Muscle of arm (tissue), 12 donors: ENCODE measurements around the gene NT5C1A. TPM values are rescaled to one million over a fixed set of nuclear protein-coding genes. Genes with fewer than 3 reads are reported as not detected.

Experiments used
- DNase-seq: peaks from one replicate; pipeline ENCODE4 v3.0.0-alpha.2; 2013
- polyA plus RNA-seq, 12 donors: library from polyadenylated mRNA; unstranded; fragments of 120-200 nt; gene quantifications; one replicate each; pipeline ENCODE4 v1.2.1, GENCODE V29; 2013; ENCODE audit not compliant: insufficient read length in 12 of 12

Gene NT5C1A
- polyA plus RNA-seq, 12 donors: 2.3 to 13.1 (median 6.3) TPM; not detected in 2

DNA sequence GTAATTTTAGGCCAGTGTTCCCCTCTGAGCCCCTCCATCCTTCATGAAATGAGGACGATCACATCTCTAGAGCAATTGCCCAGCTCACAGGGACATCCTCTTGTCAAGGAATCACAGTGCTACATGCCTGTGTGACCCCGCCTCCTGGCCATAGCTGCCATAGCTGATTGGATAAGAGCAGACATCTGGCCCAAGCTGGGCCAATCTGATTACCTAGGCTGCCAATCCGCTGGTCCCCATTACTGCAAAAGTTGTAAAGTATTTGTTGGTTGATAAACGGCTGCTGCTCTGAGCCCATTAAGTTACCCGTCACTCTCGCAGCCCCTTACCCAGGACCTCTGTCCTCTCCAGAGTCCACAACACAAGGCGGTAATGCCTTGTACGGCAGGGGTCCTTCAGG, 8.3 kb downstream of the NT5C1A start:
- DNase-seq: no peak

DNA sequence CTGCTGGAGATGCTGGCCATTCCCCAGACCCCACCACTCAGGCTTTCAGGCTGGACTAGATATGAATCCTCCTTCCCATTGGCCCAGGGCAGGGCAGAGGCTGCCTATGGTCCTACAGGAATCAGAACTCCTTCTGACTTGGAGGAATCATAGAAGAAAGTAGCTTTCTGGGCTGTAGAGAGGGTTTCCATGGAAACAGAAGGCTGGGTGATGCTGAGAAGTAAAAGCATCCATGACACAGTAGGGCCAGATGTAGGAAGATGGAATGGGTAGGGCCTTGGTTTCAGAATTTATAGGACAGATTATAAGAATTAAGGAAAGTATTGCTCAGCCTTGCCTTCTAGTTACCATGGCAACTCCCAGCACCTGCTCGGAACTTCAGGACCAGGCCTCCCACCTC, 9.0 kb downstream of the NT5C1A start:
- DNase-seq: no peak

DNA sequence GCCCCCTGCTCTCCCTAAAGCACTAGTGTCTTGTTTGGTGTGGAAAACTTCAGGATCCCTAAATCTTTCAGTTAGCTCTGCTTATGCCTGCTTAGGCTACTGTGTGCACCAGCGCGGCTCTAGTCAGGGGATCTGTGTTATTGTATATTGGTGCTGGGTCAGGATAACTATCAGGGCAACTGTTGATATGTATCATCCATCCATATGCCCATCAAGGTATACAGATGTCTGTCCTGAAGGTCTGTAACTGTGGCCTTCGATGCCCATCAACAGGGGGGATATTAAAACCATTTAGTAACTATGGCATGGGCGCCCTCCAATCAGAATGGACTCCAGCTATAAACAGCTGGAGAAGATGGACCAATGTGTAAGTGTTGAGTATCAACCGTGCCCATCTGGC, 12.4 kb downstream of the NT5C1A start:
- DNase-seq: no peak

DNA sequence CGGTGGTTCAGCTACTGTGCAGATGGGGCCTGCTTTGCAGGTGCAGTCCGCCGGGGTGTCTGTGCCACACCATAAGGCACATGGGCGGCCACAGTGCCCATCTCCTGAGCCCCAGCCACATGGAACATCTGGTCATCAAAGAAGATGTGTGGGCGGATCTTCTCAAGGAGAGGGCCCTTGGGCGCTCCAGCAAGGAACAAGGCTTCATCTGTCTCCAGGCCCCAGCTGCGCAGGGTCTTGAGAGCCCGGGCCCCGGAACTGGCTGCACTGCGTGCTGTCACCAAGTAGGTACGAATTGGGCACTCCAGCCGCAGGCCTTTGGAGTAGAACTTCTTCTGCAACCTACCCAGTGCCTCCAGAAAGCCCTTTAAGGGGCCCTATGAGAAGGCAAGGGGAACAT, 12.8 kb downstream of the NT5C1A start:
- no peak for DNase-seq

DNA sequence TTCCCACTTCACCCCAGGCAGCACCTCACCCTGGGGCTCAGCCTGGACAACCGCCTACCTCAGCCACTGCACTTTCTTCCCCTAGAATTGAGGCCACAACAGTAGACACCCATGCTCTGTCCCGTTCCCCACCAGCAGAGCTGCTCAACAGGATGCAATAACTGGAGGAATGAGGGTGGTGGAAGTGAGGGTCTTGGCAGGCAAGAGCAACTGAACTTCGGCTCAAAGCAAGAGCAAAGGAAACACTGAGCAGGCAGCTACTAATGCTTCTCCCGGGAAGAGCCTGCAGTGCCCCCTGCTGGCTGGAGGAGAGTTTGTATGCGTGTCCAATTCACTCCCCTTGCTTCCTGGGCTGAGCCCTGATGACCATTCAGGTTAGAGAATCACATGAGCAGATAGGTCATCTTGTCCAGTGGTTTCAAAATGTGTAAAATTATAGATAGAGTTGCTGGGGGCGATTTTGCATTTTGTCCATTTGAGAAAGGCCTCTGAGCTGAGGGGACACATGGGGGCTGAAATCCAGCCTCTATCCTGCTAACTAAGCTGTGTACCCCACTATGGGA, 13.9 kb downstream of the NT5C1A start:
- no peak for DNase-seq

DNA sequence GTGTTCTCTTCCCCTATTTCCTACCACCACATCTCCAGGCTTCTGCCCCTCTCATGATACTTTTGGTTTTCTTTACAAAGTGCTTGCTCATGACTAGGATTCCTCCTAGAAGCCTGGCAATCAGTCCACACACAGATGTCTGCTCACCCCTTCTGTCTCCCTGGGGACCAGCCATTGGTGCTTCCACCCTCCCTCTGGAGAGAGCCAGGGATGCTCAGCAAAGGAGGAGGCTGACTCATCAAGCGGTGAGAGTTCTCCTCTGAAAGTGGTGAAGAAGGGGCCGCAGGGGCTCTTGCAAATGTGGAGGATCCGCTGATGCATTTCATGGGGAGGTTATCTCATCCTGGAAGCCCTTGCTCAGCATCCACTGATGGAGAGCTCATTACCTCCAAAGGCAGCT, 14.5 kb downstream of the NT5C1A start:
- no peak for DNase-seq

DNA sequence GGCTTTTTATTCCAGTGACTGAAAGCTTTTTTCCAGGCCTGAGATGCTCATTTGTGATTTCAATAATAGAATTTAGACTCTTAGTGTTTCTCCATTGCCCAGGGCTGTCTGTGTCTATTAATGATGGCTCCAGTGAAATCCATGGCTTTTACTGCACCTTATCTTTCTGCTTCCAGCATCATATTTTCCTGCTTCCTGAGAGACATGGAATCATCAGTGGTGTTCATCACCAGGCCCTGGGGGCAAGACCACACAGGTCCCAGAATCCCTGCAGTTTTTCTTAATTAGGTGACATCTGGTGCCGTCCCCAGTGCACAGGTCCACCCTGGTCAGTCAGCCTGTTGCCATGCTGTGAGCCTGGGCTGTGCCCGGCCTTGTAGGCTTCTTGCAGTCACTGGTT, 15.5 kb downstream of the NT5C1A start:
- DNase-seq: no peak

DNA sequence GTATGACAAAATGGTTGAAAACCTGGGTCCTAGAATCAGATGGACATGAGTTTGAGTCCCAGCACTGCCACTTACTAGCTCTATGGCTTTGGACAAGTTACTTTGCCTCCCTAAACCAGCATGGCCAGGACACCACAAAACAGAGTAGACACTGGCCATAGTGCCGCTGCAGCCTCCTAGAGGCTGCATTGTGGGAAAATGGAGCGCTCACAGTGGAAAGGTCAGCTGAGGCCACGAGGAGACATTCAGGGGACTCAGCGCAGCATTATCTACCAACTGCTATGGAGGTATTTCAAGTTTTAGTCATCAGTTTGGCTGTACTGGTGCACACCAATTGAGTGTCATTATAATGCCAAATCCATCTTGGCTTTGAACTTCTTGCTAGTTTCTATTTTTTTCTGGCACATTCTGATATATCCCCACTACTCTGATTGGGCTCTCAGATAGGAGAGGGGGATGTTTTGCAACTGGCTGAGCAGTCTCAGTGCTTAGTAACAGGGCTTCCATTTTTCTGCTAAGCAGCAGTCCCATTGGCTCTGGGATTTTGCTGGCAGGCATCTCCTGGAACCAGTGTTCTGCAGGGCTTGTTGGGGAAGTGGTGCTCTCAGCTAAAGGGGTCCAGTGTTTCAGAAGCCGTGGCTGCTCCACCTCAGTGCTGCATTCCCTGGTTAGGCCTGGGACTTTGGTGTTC, 16.2 kb downstream of the NT5C1A start:
- no peak for DNase-seq

DNA sequence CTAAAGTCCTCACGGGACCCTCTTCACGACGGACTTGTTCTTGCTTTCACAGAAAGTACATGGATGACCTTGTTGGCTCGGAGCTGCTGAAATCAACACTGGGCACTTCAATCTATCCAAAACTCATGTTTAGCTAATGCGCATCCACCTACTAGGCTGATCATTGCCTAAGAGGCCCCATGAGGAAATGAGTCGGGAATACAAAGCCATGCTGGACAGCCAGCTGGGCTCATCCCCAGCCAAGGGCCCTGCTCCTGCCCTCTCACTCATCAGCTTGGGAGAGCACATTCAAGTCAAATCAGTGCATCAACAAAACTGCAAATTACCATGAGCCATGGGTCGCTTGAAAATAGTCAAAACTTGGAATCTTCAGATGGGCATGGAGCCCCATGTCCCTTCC, 17.6 kb downstream of the NT5C1A start:
- DNase-seq: no peak

DNA sequence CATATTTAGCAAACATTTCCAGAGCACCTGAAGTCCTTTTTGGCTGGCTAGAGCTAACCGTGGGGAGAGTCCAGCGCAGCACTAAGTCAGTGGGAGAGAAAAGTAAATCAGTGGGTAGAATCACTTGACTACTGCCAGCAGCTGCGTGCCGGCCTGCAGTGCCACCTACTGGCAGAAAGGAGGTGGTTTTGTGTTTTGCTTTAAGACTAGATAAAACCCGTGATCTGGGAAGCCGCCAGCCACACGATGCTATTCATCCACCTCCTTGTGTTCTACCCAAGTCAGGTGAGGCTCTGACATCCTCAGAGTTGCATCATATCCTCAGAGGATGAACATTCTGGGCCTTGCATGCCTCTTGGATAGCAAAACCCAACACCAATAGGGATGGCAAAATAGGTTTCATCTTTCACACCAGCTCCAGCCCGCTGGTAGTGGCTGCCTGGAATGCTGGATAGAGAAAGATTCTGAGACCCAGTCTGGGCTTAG, 18.3 kb downstream of the NT5C1A start:
- DNase-seq: peak; percentile 85

DNA sequence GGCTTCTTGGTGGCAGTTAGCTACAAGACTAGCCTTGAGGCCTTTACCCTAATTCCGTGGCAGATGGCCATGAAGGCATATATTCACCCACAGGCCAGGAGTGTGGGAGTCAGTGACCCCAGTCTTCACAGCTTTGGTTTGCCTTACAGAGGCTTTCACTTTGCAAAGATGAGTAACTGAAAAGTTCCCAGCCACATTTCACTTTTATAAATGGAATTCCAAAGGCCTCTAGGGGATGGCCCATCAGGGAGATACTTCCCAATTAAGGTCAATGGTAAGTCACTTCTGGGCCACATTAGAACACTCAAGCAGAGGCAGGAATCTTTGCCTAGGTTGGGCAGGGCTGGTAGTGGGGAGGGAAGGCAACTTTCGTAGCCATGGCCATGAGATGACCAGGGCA, 19.4 kb downstream of the NT5C1A start:
- no peak for DNase-seq

DNA sequence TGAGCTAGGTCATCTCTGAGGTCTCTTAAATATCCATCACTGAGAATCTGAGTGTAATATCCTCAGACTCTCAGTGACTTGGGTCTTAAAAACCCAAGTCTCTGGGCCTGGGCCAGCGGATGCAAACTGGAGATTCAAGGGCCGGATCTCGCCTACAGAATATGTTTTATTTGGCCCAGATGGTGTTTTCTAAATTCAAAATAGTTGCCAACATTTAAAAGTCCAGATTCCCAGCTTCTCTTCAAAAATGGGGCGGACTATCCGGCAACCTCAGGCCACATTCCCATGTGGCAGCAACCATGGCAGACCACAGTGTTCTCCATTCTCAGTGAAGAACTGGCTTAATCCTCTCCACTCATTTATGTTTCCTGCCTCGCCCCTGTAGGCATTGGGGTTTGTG, 19.8 kb downstream of the NT5C1A start:
- no peak for DNase-seq

DNA sequence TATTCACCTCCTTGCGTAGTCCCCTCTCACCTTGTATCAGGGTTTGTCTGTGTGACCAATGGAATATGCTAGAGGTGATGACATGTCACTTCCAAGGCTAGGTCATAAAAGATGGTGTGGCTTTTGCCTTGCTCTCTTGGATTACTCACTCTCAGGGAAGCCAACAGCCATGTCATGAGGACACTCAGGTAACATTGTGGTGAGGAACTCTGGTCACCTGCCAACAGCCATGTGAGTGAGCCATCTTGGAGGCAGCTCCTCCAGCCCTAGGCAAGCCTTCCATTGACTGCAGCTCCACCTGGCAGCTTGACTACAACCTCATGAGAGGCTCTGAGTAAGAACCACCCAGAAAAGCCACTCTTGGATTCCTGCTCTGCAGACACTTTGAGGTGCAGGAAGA, 21.5 kb downstream of the NT5C1A start:
- no peak for DNase-seq

DNA sequence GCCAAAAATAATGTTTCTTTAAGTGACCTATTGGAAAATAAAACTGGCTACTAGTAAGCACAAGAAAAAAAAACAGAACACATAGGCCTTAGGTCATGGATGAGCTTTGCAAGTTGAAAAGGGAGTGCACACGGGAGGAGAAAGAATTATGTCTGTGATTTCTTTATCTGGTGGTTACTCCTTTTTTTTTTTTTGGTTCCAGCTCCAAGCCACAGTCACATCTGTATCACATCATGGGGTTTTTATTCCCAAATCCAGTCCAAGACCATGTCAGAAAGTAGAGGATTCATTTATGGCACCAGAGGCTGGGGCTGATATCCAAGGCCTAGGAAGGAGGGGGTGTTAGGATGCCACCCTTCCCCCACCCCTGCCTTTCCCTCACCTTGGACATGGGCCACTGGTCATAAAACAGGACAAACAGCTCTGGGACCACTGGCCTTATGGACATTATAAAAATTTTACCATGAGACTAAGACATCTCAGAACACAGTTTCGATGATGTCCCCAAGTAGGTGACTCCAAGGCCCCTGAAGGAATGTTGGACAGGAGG, 22.2 kb downstream of the NT5C1A start:
- no peak for DNase-seq

DNA sequence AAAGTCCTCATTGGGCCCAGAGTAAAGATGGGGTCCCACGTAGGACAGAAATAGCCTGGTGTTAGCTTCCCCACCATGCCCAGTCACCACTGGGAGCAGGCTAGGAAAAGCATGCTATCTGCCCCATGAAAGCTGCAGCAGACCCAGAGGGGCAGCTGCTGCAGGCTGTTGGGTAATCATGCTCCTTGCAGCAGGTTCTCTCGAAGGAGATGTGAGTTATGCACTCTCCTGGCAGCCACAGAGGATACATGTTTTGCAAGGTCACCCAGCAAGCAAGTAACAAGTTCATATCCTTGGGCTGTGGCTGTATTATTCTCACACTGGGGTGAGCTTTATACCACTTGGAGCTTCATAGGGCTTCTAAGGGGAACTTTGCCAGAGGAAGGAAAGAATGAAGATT, 23.4 kb downstream of the NT5C1A start:
- DNase-seq: no peak

DNA sequence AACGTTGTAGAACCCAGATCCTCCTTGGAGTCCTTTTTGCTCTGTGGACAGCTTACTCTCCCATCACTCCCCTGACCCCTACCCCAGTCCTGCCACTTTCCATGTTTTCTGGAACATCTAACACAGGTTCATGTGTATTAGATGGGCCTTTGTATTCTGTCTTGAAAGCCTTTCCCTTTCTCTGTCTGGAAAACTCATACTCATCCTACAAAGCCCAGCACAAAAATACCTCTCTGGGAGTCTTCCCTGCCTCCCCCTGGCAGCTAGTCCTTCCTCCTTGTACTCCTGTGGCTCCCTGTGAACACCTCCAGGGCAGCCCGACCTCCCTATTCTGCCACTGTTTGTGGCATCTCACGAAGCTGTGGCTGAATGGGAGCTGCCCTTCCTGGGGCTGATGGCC, 24.7 kb downstream of the NT5C1A start:
- no peak for DNase-seq

DNA sequence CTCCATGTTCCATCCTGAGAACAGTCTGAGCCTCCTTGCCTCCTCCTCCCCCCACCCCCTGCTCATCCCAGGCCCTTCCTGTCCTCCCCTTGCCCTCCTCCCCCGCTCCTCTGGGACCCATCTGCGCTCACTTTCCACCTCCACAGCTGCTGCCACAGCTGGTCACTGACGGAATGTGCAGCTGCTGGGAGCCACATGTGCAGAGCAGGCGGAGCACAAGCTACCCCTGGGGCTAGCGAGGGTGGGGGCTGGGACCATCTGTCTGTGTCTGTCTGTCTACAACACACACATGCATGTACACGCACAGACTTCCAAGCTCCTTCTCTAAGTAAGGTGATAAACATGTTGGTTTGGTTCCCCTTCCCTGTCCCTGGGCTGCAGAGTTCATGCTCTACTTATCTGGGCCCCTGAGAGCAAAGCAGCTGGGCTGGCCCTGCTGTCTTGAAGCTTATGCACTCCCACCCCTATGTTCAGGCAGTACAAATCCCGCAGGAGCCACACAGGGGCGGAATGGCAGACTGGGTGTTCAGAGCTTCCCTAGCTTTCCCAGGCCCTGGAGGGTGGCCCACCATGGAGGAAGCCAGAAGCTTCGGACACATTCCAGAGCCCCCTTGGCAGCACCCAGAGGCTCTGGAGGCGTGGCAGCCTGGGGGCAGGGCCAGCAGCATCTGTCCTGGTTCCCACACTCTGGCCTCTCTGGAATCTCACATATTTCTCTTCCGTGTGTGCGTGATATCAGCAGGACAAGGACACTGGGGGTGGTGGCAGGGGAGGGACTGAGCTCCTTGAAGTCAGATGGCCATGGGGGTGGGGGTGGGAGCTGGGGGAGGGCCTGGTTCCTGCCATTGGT, 25.4 kb downstream of the NT5C1A start:
- DNase-seq: peak; percentile 87

DNA sequence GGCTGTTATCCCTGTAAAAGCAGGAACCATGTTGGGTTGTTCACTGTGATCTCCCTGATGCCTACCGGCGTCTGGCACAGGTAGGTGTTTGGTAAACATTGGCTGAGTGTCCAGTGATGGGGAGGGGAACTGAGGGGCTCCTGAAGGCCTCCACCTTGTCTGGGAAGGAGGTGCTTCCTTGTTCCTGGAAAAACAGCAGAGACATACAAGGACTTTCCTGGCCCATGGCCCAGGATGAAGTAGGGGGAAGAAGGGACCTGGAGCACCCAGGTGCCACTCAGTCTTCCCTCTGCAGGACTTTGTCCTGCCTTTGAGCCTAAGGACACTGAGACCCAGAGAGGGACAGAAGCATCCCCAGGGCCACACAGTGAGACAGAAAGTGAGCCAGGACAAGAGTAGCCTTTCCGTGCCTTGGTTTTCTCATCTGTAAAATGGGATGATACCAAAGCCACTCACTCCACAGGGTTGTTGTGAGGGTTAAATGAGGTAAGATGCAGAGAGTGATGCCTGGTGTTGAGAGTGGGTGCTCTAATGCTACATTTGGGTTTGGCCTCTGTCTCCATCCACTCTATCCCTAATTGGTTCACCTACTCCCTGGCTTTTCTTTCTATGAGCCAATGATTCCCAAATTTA, 26.4 kb downstream of the NT5C1A start:
- no peak for DNase-seq

DNA sequence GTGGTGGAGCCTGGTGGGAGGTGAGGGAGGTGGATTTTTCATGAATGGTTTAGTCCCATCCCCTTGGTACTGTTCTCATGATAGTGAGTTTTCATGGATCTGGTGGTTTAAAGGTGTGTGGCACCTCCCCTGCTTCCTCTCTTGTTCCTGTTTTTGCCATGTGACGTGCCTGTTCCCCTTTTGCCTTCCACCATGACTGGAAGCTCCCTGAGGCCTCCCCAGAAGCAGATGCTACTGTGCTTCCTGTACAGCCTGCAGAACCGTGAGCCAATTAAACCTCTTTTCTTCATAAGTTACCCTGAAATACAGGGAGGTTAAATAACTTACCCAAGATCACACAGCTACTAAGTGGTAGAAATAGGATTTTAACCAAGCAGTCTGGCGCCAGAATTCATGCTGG, 28.2 kb downstream of the NT5C1A start:
- no peak for DNase-seq

DNA sequence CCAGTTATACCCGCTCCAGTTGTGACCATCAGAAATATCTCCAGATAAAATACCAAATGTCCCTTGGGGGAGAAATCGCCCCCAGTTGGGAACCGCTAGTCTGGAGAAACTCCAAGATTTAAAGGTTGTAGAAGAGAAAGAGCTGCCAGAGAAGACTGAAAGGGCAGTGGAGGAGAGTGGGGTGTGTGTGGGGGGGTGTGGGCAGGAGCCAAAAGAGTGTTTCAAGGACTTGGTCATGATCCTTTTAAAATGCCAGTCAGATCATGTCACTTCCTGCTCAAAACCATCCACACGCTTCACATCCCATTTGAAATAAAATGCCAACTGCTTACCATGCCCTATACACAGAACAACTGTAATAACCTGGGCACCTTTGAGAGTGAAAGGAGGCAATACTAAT, 29.1 kb downstream of the NT5C1A start:
- no peak for DNase-seq

DNA sequence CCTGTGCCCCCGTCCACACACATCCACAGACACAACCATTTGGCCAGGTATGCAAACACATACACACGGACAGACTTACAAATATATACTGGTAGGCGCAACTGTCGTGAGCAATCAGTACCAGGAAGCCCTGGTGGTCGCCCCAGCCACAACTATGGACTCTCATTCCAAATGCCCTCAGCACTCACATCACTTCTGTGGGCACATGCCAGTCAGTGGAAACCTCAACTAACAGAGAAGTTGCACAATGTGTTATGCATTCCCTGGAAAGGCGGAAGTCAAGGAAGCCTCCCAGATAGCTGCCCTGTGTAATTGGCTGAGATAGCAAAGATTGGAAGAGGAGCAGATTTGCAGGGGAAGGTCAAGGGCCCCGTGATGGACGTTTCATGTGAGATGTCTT, 31.0 kb downstream of the NT5C1A start:
- no peak for DNase-seq
